ENCODE results near the gene EEF1A2. TPM values are rescaled to one million over a fixed set of nuclear protein-coding genes. Genes with fewer than 3 reads are reported as not detected.

Gene EEF1A2
- polyA plus RNA-seq, 4 donors: 1.3 to 3.0 (median 1.8) TPM

DNA sequence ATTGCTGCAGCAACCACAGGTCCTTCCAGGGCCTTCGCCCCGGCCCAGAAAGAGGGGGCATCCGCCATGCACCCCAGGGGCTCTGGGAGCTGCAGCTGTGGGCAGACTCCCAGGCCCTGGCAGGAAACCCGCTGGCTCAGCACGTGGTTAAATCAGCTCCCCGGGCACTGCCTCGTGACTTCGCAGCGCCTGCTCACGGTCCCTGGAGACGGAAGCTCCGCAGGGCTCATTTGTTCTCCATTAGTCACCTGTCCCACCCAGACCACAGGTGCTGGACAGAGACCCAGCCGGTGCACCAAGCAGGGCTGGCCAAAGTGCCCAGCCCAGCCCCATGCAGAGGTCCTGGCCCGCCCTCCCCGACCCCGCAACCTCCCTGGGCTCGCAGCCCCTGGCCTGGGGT lies 41.1 kb downstream of the EEF1A2 start:
- no peak for DNase-seq (ENCODE audit: low read depth in 4 of 4, low spot score in 2 of 4)

DNA sequence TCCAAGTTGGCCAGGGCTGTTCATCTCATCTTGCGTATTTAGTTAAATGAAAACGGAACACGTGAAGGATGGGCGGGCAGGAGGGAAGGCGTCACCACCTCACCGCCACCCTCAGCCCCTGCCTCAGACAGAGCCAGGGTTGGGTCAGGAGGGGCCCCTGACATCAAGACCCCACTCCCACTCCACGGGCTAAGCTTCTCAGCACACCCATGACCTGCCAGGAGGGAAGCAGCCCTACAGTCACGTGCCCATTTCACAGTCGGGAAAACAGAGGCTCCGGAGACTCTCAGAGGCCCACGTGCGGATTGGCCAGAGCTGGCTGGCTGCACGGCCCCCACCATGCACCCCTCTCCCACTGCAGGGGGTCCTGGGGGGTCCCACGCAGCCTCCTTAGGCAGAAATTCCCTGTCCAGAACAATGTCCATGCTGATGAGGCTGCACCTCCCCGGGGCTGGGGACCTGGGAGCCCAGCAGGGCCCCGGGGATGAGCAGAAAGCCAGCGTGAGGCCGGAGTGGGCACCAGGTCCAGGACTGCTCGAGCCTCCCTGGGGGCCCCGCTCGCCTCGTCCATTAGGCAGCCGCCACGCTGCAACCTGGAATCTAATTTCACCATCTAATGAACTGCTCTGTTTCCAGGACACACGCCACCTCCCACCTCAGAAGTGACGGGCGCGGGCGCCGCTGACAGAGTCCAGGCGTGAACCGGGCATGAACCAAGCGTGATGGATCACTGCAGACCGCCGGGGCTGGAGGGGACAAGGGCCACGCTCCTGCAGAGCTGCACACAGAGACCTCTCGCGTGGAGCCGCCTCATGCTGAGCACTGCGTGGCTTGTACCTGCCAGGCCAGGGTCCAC lies 42.2 kb downstream of the EEF1A2 start:
- no peak for DNase-seq (ENCODE audit: low read depth in 4 of 4, low spot score in 2 of 4)

DNA sequence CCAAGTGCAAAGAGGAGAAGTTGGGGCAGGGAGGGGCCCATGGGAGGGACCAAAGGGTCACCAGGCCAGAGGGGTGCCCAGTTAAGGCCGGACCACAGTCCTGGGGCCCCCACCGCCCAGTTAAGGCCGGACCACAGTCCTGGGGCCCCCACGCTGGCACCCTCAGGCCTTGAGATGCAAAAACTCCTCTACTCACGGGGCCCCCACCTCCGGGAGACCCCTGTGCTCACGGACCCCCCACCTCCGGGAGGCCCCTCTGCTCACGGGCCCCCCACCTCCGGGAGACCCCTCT lies 43.4 kb downstream of the EEF1A2 start:
- DNase-seq (ENCODE audit: low read depth in 4 of 4, low spot score in 2 of 4): no peak

DNA sequence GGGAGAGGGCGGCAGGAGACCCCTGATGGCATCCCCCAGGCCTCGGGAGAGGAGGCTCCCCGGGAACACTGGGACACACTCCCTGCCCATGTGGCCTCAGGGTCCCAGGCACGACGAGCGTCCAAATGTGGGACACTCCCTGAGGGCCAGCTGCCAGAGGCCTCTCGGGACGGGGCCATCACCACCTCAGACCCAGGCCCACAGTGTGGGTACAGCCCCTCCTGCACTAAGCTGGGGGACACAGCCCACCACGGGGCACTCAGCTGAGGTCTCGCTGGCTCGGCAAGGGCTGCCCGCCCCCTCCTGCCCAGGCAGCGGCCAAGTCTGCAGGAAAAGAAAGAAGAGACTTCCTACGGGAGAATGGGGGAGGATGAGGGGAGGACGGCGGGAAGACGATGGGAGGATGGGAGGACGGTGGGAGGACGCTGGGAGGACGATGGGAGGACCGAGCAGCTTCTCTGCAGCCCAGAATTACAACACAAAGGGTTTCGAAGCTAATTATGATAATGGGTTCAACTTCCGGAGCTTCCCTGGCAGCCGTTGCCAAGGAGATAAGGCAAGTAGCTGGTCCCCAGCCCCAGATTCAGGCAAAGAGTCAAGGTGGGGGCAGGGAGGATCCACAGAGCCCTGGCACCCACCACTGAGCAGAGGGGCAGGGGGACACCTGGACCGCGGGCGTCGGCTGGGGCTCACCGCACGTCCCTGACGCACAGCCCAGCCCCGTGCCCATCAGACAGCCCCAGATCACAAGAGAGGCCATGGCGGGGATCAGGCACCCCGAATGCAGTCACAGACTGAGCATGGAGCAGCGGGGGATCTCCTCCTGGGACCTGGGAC lies 43.9 kb downstream of the EEF1A2 start:
- DNase-seq (ENCODE audit: low read depth in 4 of 4, low spot score in 2 of 4): no peak

DNA sequence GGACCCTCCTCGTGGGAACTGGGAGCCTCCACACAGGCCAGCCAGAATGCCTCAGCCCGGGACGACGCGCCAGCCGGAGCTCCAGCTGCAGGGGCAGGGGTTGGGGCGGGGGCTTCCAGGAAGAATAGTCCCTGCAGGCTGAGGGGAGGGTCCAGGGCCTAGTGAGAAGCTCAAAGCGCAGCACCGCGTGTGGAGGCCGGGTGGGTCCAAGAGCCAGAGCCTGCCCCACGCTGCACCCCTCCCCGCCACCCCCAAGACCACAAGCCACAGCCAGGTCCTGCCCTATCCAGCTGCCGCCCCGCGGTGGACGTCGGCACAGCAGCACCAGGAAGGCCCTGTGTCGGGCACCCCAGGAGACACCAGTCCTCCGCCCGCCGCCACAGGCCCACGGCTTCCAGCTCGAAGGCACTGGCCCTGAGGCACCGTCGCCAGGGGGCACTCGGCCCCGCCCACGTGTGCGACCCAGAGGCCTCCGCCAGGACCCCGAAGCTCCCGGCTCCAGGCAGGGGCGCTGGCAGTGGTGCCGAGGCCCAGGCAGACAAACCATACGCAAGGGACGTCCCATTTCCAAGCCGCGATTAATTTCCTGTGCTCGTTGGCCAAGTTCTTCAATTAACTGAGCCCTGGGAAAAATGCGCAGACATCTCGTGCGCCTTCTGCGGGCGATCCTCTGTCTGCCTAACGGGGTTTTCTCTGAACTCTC lies 45.9 kb downstream of the EEF1A2 start:
- DNase-seq (ENCODE audit: low read depth in 4 of 4, low spot score in 2 of 4): no peak

DNA sequence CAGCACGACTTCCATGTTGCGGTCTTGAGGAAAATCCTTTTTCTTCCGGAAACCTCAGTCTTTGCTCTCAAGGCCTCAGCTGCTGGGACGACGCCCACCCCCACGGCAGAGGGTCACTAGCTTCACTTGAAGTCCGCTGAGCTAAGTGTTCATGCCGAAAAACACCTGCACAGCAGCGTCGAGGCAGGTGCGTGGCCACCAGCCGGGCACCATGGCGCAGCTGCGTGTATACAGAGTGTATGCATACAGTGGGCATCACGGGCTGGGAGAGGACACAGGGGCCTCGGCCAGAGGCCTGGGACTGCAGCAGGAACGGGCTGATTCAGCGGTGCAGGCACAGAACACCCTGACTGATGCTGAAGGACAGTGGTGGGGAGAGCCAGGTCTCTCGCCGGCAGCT lies 46.5 kb downstream of the EEF1A2 start:
- no peak for DNase-seq (ENCODE audit: low read depth in 4 of 4, low spot score in 2 of 4)

DNA sequence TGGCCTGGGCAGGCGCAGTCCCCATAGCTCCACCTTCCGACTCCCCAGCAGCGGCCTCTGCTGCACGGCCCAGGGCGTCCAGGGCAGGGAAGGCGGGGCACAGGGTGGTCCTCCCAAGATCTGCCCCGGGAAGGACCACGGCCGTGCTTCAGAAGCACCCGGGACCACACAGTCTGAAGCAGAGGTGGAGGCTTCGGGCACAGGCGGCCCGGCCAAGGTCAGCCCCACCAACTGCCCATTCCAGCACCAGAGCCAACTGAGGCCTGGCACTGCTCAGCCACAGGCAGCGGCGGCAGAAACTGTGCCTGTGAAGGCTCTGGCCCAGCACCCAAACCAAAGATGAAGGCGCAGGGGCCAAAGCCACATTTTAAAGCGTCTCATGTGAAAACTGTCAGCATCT lies 47.1 kb downstream of the EEF1A2 start:
- DNase-seq (ENCODE audit: low read depth in 4 of 4, low spot score in 2 of 4): no peak

DNA sequence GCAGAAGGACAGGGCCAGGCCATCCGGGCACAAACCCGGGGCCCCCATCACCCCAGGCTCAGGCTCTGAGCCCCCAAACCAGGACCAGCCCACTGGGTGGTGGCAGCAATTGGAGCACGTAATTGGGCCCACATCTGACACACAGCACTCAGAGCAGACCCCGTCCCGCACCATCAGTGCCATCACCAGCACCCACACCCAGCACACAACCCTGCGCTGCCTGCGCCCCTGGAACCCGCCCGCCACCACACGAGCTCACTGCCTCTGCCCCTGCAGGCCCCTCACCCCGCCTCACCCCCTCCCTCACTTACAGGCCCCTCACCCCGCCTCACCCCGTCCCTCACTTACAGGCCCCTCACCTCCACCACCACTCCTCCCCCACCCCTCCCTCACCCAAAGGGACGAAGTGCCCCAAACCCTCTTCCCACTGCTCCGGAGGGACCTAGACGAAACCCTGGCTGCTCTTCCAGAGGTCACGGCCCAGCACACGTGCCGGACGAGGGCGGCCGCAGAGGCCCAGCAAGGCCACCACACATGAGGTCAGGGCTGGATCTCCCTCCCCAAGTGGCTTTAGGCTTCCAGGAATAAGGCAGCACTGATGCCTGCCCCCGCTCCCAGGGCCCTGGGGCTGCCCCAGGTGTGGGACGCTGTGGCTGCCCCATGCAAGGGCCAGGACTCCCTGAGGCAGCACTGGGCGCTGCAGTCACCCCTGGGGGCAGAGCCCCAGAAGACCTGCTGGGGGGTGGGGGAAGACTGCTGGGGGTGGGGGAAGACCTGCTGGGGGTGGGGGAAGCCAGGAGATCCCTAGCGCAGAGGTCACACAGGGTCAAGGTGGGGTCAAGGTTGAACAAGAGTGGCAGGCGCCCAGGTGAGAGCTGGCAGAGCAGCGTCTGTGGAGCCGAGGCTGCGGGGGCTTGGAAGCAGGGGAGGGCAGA lies 48.8 kb downstream of the EEF1A2 start:
- DNase-seq (ENCODE audit: low read depth in 4 of 4, low spot score in 2 of 4): no peak

DNA sequence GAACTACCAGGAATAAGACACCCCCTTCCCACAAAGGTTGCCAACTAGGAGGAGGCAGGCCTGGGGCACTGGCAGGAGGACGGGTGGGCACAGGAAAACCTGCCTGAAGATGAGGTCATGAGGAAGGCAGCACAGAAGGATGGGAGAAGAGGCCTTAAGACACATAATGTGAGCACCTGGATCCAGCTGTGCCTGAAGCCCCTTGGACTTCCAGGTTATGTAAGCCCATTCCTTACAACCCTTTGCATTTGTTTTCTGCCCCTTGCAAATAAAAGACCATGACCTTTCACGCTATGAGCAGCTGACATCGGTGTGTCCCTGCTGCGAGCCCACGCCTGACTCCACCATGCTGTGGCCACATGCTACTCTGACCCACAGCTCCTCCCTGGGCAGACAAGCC lies 49.9 kb downstream of the EEF1A2 start:
- DNase-seq (ENCODE audit: low read depth in 4 of 4, low spot score in 2 of 4): no peak

DNA sequence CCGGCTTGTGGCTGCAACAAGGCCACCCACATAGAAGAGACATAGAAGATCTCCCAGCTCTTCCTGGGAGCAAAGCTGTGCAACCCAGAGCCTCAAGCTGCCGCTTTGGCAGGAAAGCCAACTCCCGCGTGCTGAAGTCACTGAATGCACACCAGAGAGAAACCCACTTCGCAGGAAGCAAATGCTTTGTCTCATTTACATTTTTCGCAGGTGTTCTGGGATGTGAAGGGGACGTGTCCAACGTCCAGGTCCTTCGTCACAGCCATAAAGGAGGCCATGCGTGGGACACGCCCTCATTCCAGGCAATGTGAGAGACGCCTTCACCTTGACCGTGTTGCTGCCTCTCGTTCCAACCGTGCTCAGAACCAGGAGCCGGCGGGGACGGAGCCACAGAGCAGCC lies 50.9 kb downstream of the EEF1A2 start:
- no peak for DNase-seq (ENCODE audit: low read depth in 4 of 4, low spot score in 2 of 4)

DNA sequence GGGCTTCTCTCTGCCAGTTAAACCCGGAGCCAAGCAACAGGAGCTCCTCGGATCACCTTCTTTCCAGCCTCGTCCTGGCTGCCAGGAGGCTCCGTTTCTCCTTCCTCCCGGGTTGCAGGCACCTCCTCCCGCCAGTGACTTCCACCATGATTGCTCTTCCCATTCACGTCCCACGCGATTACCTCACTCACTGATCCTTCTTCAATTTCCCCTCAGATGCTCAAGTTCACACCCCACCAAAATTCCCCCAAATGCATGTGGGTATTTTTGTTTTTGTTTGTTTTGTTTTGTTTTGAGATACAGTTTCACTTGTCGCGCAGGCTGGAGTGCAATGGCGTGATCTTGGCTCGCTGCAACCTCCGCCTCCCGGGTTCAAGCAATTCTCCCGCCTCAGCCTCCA lies 51.6 kb downstream of the EEF1A2 start:
- no peak for DNase-seq (ENCODE audit: low read depth in 4 of 4, low spot score in 2 of 4)

DNA sequence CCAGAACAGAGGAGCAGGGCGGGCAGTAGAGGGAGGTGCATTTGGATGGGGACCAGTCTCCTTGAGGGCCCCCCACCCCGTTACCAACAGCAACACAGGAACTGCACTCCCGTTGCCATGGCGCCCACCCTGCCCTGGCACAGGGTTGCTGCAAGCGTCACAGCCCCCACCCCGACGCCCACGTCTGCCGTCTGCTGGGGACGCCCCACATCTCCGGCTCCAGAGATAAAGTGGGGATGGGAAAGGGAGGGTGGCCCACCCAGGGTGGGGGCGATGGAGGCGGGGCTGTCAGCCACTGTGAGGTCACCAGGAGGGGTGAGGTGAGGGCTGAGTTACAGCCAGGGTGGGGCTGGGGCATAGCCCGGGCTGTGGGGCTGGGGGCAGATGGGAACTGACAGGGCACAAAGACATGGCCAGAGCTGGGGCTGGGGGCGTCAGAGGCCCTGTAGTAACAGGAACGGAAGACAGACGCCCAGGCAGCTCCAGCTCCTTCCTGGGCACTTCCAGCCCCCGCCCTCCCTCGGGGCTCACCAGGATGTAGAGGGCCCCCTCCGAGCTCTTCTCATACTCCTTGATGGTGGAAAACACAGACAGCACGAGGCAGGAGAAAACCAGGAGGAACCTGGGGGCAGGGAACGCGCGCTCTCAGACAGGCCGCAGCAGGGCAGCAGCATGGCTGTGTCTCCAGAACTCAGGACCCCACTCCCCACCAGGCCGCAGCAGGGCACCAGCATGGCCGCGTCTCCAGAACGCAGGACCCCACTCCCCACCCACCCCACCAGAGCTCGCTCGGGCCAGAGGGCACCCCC lies 52.5 kb downstream of the EEF1A2 start:
- no peak for DNase-seq (ENCODE audit: low read depth in 4 of 4, low spot score in 2 of 4)

DNA sequence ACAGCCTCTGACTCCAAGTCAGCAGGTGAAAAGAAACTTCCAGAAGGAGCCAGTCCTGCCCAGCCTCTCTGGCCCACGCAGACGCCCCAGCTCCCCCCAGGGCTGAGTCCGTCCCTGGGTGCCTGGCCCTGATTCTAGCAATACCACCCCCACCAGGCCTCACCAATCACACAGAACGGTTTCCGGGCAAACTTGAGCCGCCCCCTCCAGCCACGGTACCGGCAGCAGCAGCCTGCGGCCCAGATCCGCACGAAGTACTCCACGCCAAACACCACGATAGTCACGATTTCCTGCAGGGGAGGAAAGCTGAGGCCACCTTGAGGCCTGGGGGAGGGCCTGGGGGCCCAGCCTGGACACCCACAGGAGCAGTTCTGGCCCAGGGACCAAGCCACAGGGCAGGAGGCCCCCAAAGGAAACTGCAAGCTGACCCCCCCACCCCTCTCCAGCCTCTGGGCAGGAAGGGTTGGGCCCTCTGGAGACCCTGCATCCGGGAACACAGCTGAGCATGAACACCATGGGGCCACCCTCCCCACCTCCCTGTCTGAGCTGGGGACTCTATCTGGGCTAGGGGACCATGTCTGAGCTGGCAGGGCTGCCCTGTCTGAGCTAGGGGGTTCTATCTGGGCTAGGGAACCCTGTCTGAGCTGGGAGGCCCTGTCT lies 53.7 kb downstream of the EEF1A2 start:
- no peak for DNase-seq (ENCODE audit: low read depth in 4 of 4, low spot score in 2 of 4)

DNA sequence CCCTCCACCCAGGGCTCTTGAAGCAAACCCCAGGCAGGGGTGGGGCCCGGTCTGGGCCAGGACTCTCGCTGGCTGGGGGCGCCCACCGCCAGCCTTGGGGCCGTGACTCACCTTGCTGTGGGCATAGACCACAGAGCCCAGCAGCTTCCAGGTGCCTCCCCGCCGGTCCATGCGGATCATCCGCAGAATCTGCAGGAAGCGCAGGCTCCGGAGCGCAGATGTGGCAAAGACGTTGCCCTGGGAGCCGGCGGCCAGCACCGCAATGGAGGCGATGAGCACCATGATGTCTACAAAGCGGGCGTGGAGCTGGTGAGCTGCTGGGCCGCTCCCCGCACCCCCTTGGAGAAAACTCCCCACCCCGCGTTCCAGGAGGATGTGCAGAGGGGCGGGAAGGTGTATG lies 54.3 kb downstream of the EEF1A2 start:
- no peak for DNase-seq (ENCODE audit: low read depth in 4 of 4, low spot score in 2 of 4)

DNA sequence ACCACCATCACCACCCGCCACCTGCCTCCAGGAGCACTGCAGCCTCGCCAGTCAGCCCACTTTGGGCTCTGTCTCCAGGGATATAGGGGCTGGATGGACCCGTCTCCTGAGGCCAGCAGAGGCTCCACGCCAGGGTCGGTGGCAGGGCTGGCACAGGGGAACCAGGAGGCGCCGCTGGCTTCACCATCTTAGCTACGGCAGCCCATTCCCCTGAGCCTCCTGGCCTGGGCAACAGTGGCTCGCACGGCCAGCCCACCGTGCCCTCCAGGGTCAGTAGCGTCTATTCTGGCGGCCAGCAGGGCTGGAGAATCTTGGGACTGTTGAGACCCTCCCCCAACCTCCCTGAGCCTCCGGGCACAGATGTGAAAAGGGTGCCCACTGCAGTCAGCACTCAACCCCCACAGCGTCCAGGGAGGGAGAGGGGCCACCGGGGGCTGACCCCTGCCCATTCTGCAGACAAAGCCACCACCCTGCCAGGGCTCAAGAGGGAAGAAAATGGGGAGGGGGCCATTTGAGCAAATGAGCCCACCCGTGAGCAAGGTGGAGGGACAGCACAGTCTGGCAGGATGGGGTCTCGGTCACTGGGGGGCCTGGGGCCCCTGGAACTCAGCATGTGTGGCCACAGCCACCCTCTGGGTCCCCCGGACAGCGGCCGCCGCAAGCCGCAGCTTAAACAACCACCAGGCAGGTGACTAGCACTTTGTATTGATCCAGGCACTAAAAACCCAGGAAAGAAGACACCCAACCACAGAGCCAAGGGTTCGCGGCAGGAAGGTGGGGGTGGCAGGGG lies 55.1 kb downstream of the EEF1A2 start:
- DNase-seq (ENCODE audit: low read depth in 4 of 4, low spot score in 2 of 4): no peak

DNA sequence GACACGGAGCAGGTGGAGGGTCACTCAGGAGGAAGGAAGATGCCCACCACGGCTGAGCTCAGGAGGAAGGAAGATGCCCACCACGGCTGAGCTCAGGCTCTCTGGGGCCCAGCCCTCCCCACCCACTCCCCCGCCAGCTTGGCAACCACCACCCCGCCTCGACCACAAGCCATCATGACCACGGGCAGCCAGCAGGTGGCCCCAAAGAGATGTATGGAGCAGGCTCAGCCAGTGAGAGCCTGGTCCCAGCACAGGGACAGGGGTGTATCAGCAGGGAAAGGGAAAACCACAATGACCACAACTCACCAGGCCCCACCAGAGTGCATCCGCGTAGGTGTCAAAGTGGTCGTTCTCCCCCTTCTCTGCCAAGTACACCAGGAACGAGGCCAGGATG lies 56.8 kb downstream of the EEF1A2 start:
- DNase-seq (ENCODE audit: low read depth in 4 of 4, low spot score in 2 of 4): no peak

DNA sequence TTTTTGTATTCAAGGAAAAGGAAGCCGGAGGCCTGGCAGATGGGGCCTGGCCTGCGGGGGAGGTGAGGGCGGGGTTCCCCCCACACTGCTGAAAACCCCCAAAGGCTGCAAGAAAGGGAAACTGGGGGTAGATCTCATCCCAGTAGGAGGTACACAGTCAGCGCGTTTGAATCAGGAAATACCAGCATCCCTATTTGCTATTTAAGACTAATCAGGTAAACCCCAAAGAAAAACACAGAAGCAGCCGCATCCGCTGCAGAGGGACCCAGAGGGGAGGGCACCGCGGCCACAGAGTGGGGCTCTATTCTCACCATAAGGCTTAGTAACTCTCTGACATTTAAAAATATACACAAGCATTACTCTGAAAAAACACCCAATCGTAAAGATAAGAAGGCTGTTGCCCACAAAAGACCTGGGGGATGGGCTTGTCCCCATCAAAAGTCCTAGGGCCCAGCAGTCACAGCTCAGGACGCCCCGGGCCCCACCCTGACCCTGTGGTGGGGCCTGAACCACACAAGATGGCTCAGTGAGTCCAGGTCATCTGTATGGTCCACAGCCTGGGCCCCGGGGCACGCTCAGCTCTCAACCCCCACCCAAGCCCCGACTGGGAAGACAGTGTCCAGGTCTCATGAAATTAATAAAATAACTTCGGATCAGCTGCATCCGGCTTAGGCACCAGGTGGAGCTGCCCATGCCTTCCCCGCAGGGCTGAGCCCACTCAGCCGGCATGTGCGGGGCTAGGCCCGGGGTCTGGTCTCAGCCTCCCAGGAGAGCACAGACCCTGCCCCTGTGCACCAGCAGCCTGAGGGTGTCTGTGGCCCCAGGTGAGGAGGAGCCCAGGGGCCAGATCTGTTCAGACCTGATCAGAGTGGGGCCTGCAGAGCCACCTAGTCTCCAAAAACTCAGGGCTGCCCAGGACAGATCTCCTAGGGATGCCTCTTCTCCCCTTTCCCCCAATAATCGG lies 57.5 kb downstream of the EEF1A2 start:
- no peak for DNase-seq (ENCODE audit: low read depth in 4 of 4, low spot score in 2 of 4)

Data from left renal cortex interstitium (tissue), 4 donors.